Measurements from ENCODE around the gene CLNK. TPM values are rescaled to one million over a fixed set of nuclear protein-coding genes. Genes with fewer than 3 reads are reported as not detected.
"Not testable (repeated sequence)": the region's sequence is repeated elsewhere in the genome, so short reads cannot be mapped to it uniquely, and the experiment has no call there.

The CLNK gene
- total RNA-seq, 1 donor from 2014 or later, result not detected

DNA sequence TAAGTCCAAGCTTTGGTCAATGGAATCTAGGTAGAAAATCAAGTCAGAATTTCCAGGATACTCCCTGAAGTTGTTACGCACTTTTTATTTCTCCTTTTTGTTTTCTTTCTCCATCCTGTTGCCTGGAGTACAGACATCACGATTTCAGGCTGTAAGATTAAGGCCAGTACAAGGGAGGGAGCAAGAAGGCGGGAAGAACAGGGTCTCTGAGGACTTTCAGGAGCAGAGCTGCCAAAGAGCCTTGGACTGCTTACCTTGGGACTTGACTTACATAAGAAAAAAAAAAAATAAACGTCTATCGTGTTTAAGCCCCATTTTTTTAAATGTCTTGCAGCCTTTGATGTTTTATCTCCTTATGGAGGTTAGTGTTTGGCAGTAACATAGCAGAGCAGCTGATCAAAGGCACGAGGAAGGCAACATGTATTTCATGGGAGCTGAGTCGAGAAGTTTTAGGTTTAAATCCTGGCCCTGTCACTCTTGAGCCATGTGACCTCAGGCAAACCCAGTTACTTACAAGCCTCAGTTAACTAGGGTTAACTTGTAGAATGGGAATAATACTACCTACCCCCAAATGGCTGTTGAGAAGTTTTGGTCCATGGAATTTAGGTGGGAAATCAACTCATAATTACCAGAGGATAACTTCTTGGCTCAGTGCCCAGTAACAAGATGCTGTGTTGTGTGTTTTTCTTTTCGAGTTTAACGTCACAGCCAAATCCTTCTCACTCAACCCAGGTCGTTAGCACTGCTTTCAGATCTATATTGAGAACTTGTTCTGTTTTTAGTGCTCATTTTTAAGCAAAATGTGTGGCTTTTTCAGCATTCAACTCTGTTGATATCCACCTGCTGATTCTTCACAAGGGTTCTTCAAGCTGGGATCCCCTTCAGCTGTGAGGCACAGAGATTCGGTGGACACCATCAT, 106.8 kb downstream of the CLNK start:
- Histone ChIP-seq H3K36me3 (no peaks in the 10 kb centered on the region), H3K4me3 (no peak overlapping the region), H3K27ac (replicated peaks) (no peak overlapping the region), H3K27me3 (ENCODE audit: low read depth) (peaks cover 72% of the 10 kb centered on the region), H3K4me1 (no peaks in the 10 kb centered on the region), H3K9me3 (replicated peaks) (no peaks in the 10 kb centered on the region)
- DNase-seq, result no peak
- no peak for TF ChIP-seq CTCF (IDR thresholded peaks at IDR 0.05; ENCODE audit: borderline replicate concordance)
- intact Hi-C loops (cut with micrococcal nuclease), result no loop called here

GRCh38 chr4:10577018-10577417, 107.5 kb downstream of the CLNK start:
- Histone ChIP-seq H3K4me1 (no peaks in the 10 kb centered on the region), H3K9me3 (replicated peaks) (no peaks in the 10 kb centered on the region), H3K27ac (replicated peaks) (no peak overlapping the region), H3K4me3 (no peak overlapping the region), H3K27me3 (ENCODE audit: low read depth) (peaks cover 72% of the 10 kb centered on the region), H3K36me3 (no peaks in the 10 kb centered on the region)
- DNase-seq, result no peak
- intact Hi-C loops (cut with micrococcal nuclease), result no loop called here
- TF ChIP-seq CTCF (IDR thresholded peaks at IDR 0.05; ENCODE audit: borderline replicate concordance), result no peak

DNA sequence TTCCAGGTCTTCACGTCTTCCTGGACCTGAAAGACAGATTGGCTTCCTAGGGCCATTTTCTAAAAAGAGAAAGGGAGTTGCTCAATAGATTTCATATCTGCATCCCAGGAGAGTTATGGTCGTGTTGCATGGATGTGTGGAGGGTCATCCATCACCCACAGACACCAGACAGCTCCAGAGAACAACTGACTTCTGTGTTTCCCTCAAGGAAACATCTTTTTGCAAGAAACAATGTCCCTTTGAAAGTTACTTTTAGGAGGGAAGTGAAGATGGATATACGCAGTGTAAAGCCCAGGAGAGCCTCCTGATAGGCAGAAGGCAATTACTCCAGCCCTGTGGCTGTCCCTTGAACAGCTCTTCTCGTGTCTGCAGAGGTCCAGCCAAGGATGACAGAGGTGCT, 108.3 kb downstream of the CLNK start:
- peaks cover 67% of the 10 kb centered on the region for H3K27me3 ChIP-seq (ENCODE audit: low read depth)
- H3K4me3 ChIP-seq, result no peak overlapping the region
- no peak for TF ChIP-seq CTCF (IDR thresholded peaks at IDR 0.05; ENCODE audit: borderline replicate concordance)
- no peak overlapping the region for H3K27ac ChIP-seq (replicated peaks)
- H3K36me3 ChIP-seq, result no peaks in the 10 kb centered on the region
- H3K9me3 ChIP-seq (replicated peaks), result no peaks in the 10 kb centered on the region
- intact Hi-C loops (cut with micrococcal nuclease), result no loop called here
- DNase-seq, result no peak
- H3K4me1 ChIP-seq, result no peaks in the 10 kb centered on the region

- DNase-seq, result no peak
- Histone ChIP-seq H3K36me3 (no peaks in the 10 kb centered on the region), H3K4me3 (no peak overlapping the region), H3K9me3 (replicated peaks) (no peaks in the 10 kb centered on the region), H3K27ac (replicated peaks) (no peak overlapping the region), H3K27me3 (ENCODE audit: low read depth) (peaks cover 61% of the 10 kb centered on the region), H3K4me1 (no peaks in the 10 kb centered on the region)
- intact Hi-C loops (cut with micrococcal nuclease), result no loop called here
- no peak for TF ChIP-seq CTCF (IDR thresholded peaks at IDR 0.05; ENCODE audit: borderline replicate concordance)
Measured at GRCh38 chr4:10575414-10575813, 109.2 kb downstream of the CLNK start.

DNA sequence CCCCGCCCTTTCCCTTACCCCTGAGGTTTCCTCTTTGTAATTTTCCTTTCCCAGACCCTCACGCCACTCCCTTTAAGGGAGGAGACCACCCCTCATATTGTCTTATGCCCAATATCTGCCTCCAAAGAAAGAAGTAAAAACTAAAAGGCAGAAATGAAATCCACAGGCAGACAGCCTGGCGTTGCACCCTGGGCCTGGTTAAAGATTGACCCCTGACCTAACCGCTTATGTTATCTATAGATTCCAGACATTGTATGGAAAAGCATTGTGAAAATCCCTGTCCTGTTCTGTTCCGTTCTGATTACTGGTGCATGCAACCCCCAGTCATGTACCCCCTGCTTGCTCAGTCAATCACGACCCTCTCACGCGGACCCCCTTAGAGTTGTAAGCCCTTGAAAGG, 110.0 kb downstream of the CLNK start:
- intact Hi-C loops (cut with micrococcal nuclease), result not testable (repeated sequence)

GRCh38 chr4:10571909-10572308, 112.7 kb downstream of the CLNK start:
- intact Hi-C loops (cut with micrococcal nuclease), result no loop called here
- Histone ChIP-seq H3K27ac (replicated peaks) (no peak overlapping the region), H3K36me3 (no peaks in the 10 kb centered on the region), H3K27me3 (ENCODE audit: low read depth) (peaks cover 36% of the 10 kb centered on the region), H3K9me3 (replicated peaks) (peaks cover 15% of the 10 kb centered on the region), H3K4me1 (no peaks in the 10 kb centered on the region), H3K4me3 (no peak overlapping the region)
- no peak for TF ChIP-seq CTCF (IDR thresholded peaks at IDR 0.05; ENCODE audit: borderline replicate concordance)
- no peak for DNase-seq

More for the DNA sequence above, 110.0 kb downstream of the CLNK start:
- H3K9me3 ChIP-seq (replicated peaks); H3K4me1 ChIP-seq; H3K27ac ChIP-seq (replicated peaks); H3K36me3 ChIP-seq; H3K4me3 ChIP-seq; DNase-seq: not testable (repeated sequence)
- peaks cover 57% of the 10 kb centered on the region for H3K27me3 ChIP-seq (ENCODE audit: low read depth)

Measured in left ventricle myocardium inferior (tissue), 1 donor.